Measurements from ENCODE around the gene CRTC1.
"Not testable (repeated sequence)": the region's sequence is repeated elsewhere in the genome, so short reads cannot be mapped to it uniquely, and the experiment has no call there.

CRTC1 gene

GRCh38 chr19:18669883-18670282, 13.6 kb upstream of the CRTC1 start:
- no peak for DNase-seq

- DNase-seq, result no peak
Observed at GRCh38 chr19:18670312-18670711, 13.2 kb upstream of the CRTC1 start.

DNA sequence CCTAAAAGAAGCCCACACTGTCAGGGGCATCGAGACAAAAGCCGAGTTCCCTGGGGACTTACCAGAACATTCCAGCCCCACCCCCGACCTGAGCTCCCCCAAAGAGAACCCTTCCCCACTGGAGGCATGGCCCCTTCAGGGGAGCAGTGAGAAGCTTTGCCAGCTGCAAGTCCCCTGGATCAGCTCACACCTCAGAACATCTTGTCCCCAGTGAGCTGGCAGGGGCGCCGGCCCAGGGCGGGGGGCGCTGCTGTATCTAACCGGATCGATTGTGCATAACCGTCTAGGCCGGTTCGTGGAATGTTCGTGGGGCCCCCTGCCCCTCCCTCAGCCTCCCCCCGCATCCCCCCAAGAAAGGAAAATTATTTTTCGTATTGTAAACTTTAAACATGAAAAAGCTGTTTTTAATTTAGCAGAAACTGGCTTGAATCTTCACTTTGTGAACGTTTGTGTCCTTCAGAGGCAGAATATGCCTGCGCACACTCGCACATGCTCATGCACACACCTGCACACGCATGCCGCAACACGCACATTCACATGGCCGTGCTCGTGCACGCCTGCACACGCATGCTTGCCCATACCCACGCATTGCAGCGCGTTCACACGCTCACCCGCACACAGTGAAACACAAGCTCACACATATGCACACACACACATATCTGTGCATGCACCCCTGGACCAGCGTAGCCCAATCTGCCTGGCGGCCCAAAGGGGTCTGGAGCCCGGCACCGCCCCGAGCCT, 12.0 kb upstream of the CRTC1 start:
- no peak for DNase-seq

GRCh38 chr19:18672044-18672451, 11.4 kb upstream of the CRTC1 start:
- DNase-seq, result no peak

- no peak for DNase-seq
Observed at GRCh38 chr19:18672606-18673337, 10.7 kb upstream of the CRTC1 start.

- no peak for DNase-seq
Observed at GRCh38 chr19:18674616-18675015, 8.9 kb upstream of the CRTC1 start.

- DNase-seq, result peak; percentile 11
Observed at GRCh38 chr19:18675779-18676178, 7.7 kb upstream of the CRTC1 start.

DNA sequence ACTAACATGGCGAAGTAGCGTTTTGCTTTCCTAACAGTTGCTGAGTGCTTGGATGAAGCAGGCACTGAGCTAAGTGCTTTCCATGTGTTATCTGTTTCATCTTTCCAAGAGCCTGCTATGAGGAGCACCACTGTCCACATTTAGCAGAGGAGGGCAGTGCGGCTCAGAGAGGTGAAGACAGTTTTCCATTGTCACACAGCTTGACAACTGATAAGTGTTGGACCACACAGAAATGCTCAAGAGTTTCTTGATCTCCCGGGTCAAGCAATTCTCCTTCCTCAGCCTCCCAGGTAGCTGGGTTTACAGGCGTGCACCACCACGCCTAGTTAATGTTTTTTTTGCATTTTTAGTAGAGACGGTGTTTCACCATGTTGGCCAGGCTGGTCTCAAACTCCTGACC, 6.8 kb upstream of the CRTC1 start:
- no peak for DNase-seq

DNA sequence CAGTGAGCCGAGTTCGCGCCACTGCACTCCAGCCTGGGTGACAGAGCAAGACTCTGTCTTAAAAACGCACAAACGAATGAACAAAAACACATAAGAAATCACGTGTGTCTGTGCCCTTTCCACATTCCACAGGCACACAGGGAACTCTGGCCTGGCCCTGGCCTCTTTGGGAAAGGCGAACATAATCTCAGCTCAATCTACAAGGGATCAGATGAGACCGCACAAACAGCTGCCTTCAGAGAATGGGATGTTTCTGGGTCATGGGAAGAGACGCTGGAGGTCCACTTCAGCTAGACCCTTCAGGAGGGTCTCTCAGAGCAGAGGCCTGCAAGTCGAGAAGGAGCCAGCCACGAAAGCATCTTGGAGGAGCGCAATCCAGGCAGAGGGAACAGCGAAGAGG, 6.3 kb upstream of the CRTC1 start:
- DNase-seq, result no peak

DNA sequence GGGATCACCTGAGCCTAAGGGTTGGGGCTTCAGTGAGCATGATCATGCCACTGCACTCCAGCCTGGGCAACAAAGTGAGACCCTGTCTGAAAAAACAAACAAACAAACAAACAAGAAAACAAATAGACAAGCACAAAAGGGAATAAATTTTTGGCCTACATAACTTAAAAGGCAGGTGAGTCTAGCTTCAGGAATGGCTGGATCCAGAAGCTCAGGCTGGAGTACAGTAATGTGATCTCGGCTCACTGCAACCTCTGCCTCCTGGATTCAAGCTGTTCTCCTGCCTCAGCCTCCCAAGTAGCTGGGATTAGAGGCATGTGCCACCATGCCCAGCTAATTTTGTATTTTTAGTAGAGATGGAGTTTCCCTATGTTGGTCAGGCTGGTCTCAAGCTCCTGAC, 3.3 kb upstream of the CRTC1 start:
- not testable (repeated sequence) for DNase-seq

DNA sequence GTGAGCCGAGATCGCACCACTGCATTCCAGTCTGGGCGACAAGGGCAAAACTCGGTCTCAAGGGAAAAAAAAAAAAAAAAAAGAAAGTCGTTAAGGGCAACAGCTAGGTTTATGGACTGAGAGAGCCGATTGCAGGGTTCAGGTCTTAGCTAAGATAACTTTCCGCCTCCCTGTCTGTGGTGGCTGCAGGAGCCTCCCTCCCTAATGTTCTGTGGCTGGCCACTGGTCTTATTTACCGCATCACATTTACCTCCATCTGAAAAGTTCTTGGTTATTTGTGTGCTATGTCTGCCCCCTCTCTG, 722 bp upstream of the CRTC1 start:
- peak; percentile 20 for DNase-seq

GRCh38 chr19:18683958-18684641, 620 bp downstream of the CRTC1 start:
- DNase-seq, result no peak

GRCh38 chr19:18684642-18684993, 1.1 kb downstream of the CRTC1 start:
- DNase-seq, result no peak

DNA sequence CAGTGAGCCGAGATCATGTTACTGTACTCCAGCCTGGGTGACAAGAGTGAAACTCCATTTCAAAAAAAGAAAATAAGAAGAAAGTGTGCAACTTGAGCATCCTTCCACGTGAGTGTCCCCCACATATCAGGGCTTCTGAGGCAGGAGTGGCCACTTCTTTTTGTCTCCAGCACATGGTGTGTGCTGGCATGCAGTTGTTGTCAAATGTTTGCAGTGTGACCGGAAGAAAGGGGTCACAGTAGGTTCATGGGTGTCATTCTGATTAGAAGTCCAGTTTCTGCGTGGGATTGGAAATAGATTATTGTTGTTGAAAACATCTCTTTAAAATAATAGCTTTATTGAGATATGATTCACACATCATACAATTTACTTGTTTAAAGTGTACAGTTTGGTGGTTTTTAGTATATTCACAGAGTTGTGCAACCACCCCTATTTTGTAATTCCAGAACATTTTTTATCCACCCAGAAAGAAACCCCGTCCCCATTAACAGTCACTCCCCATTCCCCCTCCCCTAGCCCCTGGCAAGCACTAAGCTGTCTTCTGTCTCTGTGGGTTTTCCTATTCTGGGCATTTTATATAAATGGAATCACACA, 2.2 kb downstream of the CRTC1 start:
- DNase-seq, result no peak

DNA sequence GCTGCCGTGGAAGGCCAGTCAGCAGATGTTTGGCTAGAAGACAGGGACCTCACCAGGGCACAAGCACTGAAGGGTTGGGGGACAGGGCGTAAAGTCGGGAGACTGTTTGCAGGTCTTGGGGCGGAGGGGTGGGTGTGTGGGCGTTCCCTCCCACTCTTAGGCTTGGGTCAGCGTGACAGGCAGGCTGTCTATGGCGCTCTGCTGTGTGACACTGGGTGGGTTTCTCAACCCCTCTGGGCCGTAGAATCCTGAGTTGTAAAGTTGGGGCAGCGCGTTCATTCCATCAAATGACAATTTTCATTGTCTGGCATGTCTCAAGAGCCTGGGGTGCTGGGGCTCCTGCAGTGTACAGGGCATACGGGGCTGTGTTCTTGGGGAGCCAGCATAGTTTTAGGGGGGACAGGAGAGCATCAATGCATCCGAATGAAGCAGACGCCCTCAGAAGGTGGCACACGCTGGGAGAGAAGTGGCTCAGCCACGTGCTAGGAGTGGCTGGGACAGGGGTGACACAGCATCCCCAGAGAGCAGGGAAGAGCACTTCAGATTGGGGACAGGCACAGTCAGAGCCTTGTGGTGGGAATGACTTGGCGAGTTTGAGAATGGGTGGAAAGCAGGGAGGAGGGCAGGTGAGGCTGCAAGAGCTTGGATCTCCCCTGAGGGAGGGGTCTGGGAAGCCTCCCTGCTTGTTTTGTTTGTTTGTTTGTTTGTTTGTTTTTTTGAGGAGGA, 4.4 kb downstream of the CRTC1 start:
- no peak for DNase-seq

DNA sequence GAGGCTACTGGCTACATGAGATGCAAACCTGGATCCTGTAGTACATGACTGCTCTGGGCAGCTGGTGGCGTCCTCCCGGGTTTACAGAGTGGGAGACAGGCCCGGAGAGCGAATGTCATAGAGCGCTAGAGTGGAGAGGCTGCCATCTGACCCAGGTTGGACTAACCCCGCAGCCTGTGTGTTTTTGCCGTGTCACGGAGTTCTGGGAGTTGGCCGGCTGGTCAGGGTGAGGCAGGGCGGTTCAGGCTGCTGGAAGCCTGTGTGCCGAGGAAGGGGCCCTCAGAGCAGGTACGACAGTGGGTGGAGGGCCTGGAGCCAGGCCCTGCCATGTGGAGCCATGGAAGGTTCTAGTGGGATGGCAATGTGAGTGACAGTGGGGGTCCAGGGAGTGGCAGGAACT, 12.5 kb downstream of the CRTC1 start:
- DNase-seq, result no peak

DNA sequence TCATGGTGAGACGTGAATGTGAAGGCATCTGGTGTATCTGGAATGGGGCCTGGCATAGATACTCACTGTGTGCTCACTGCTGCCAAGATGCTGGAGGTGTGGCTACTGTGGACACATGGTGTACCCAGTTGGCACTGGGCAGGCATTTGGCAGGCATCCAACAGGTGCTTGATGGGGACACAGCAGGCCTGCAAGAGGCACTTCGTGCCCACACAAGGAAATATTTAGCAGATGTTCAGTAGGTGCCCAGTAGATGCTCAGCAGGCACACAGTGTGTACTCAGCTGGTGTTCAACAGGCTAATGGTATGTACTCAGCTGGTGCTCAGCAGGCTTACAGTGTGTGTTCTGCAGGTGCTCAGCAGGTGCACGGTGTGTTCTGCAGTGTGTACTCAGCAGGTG, 14.2 kb downstream of the CRTC1 start:
- DNase-seq, result no peak

GRCh38 chr19:18698321-18699167, 15.1 kb downstream of the CRTC1 start:
- DNase-seq, result no peak

- DNase-seq, result no peak
Observed at GRCh38 chr19:18699403-18700054, 16.0 kb downstream of the CRTC1 start.

GRCh38 chr19:18700501-18701249, 17.2 kb downstream of the CRTC1 start:
- DNase-seq, result peak; percentile 35

- no peak for DNase-seq
Observed at GRCh38 chr19:18701250-18701608, 17.7 kb downstream of the CRTC1 start.
